A172 (cell line): ENCODE results near the gene DDX52. TPM values are rescaled to one million over a fixed set of nuclear protein-coding genes. Genes with fewer than 3 reads are reported as not detected.
A peak's percentile ranks its signal among the peaks of the same experiment; 100 is the strongest.
"Not testable (repeated sequence)": the region's sequence is repeated elsewhere in the genome, so short reads cannot be mapped to it uniquely, and the experiment has no call there.

Experiments used
- DNase-seq: peaks from one replicate; pipeline ENCODE4 v3.0.0-alpha.2; 2015; ENCODE audit warnings: low spot score
- total RNA-seq: library from RNA; depleted of rRNA; stranded (reverse); fragments of >200 nt; shearing (Covaris generic); gene quantifications from 2 replicates; pipeline ENCODE4 v1.2.3, GENCODE V29; 2014; rRNA removed

The DDX52 gene
- 45.9 and 59.3 TPM in 2 replicates for total RNA-seq

GRCh38 chr17:37643118-37643766 is at the start of gene DDX52:
Gene DDX52, minus strand, starts transcription at chr17:37643446. Its CDS starts 26 bp downstream, at chr17:37643420.
- DNase-seq, result peak; percentile 86

GRCh38 chr17:37691807-37692206 is 48.6 kb upstream of the DDX52 start:
- no peak for DNase-seq

- DNase-seq, result no peak
Observed at GRCh38 chr17:37689317-37689716, 46.1 kb upstream of the DDX52 start.

- no peak for DNase-seq
Observed at GRCh38 chr17:37683454-37683984, 40.3 kb upstream of the DDX52 start.

- no peak for DNase-seq
Observed at GRCh38 chr17:37682007-37682406, 38.8 kb upstream of the DDX52 start.

- not testable (repeated sequence) for DNase-seq
Observed at GRCh38 chr17:37679995-37680394, 36.7 kb upstream of the DDX52 start.

GRCh38 chr17:37678036-37678435 is 34.8 kb upstream of the DDX52 start:
- no peak for DNase-seq

GRCh38 chr17:37677021-37677420 is 33.8 kb upstream of the DDX52 start:
- no peak for DNase-seq

- DNase-seq, result no peak
Observed at GRCh38 chr17:37676115-37676925, 33.1 kb upstream of the DDX52 start.

GRCh38 chr17:37674511-37674910 is 31.3 kb upstream of the DDX52 start:
- no peak for DNase-seq

- DNase-seq, result no peak
Observed at GRCh38 chr17:37673386-37673785, 30.1 kb upstream of the DDX52 start.

GRCh38 chr17:37672548-37673078 is 29.4 kb upstream of the DDX52 start:
- DNase-seq, result no peak

- peak; percentile 76 for DNase-seq
Observed at GRCh38 chr17:37671824-37672547, 28.7 kb upstream of the DDX52 start.

GRCh38 chr17:37671028-37671823 is 28.0 kb upstream of the DDX52 start:
- no peak for DNase-seq

- DNase-seq, result no peak
Observed at GRCh38 chr17:37667039-37667438, 23.8 kb upstream of the DDX52 start.

GRCh38 chr17:37664214-37664613 is 21.0 kb upstream of the DDX52 start:
- no peak for DNase-seq

GRCh38 chr17:37662353-37662752 is 19.1 kb upstream of the DDX52 start:
- DNase-seq, result no peak

- DNase-seq, result no peak
Observed at GRCh38 chr17:37661400-37662014, 18.3 kb upstream of the DDX52 start.

- no peak for DNase-seq
Observed at GRCh38 chr17:37659925-37660324, 16.7 kb upstream of the DDX52 start.

- DNase-seq, result no peak
Observed at GRCh38 chr17:37657202-37657601, 14.0 kb upstream of the DDX52 start.

GRCh38 chr17:37651849-37652248 is 8.6 kb upstream of the DDX52 start:
- DNase-seq, result no peak
